Measurements from ENCODE around the gene PON1. TPM values are rescaled to one million over a fixed set of nuclear protein-coding genes. Genes with fewer than 3 reads are reported as not detected.

Gene PON1
- not detected in 2 replicates for total RNA-seq

DNA sequence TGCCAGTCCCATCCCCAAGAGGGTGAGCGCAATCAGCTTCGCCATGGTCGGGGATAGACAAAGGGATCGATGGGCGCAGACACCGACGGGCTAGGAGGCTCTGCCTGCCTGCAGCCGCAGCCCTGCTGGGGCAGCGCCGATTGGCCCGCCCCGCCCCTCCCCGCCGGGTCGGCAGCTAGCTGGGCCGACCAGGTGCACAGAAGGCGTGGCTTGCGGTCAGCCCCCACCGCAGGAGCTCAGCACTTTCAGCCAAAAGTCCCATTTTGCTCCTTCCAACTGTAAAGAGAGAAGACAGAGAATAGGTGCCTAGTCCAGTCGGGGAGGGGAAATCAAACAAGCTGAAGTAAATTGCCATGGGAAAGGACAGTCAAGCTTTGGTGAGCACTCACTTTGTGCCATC is at the start of gene PON1:
PON1 (minus strand) TSS at position 102 of the 400 bp plus-strand sequence; CDS start at position 45, 57 bp downstream.

Small RNA genes within 50 kb of the gene (small RNA-seq; reads per million reads assigned to genes)
- not detected for gene AC004022.2

Other genes with a start within 250 kb of the PON1 start
- 0.37 and 0.59 TPM in 2 replicates for gene PON3, start 71.8 kb upstream of the PON1 start, total RNA-seq
- gene PON2, start 110.5 kb upstream of the PON1 start, total RNA-seq, result 38.5 and 41.2 TPM in 2 replicates
- not detected in 2 replicates for gene ASB4, start 161.4 kb upstream of the PON1 start, total RNA-seq